ENCODE results near the gene RNASE8.
"Not testable (repeated sequence)": the region's sequence is repeated elsewhere in the genome, so short reads cannot be mapped to it uniquely, and the experiment has no call there.

The RNASE8 gene

GRCh38 chr14:21030531-21030930 lies 27.1 kb upstream of the RNASE8 start:
- no peak for DNase-seq

GRCh38 chr14:21032326-21033132 lies 25.1 kb upstream of the RNASE8 start:
- no peak for DNase-seq

- no peak for DNase-seq
Measured at GRCh38 chr14:21033133-21033698, 24.4 kb upstream of the RNASE8 start.

DNA sequence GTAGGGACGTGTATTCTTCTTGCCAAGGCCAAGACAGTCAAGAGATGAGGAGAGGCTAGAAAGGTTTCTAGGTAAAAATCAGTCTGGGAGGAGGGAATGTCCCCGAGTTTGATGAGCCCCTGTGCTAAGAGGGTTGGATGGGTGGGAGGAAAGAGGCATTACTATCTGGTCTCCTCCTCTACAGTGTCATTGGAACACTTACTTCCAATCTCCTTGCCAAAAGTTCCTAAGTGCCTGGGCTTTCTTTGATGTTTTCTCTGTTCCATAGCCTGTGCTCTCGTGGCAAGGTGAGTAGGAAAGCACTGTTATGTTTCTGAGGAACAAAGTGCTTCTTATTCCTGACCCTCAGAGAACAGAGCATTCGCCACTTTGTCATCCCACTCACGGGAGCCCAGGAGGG lies 22.9 kb upstream of the RNASE8 start, which contains the start of gene RNASE13:
Gene RNASE13 (minus strand): TSS at position 101 of the 400 bp plus-strand sequence. CDS start 519 bp downstream, outside the sequence.
- DNase-seq = no peak

DNA sequence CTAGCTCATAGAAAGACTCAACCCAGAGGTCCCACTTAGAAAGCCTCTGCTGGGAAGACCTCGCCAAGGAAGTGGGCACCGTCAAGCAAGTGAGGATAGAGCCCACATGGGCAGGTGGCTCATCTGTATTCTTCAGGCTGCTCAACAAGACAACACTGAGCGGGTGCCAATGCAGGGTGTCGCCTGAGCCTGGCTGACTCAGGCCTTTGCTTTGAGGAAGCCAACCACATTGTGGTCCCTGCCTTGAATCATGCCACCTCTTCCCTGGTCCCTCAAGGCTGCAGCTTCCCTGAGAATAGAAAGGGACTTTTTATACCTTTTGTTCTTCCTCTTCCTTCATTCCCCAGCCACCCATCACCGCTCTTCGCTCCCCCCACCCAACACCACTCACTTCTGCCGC lies 20.9 kb upstream of the RNASE8 start:
- DNase-seq = no peak

DNA sequence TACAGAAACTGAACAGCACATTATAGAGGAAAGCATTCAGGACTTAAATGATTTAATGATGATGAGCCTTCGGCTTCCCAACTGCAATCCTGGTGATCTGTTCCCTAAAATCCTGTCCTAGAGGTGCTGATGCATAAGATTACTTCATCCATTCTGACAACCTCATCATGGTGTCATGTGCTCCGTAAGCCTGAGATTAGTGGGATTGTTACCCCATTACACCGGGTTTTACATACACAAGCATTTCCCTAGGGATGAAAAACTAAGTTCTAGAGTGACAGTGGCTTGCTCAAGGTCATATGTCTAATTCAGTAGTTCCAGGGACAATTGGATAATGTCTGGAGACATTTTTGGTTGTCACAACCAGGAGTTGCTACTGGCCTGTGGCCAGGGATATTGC lies 20.5 kb upstream of the RNASE8 start:
- DNase-seq = no peak

- no peak for DNase-seq
Measured at GRCh38 chr14:21038441-21039422, 18.9 kb upstream of the RNASE8 start.

- DNase-seq = no peak
Measured at GRCh38 chr14:21039585-21040369, 17.8 kb upstream of the RNASE8 start.

DNA sequence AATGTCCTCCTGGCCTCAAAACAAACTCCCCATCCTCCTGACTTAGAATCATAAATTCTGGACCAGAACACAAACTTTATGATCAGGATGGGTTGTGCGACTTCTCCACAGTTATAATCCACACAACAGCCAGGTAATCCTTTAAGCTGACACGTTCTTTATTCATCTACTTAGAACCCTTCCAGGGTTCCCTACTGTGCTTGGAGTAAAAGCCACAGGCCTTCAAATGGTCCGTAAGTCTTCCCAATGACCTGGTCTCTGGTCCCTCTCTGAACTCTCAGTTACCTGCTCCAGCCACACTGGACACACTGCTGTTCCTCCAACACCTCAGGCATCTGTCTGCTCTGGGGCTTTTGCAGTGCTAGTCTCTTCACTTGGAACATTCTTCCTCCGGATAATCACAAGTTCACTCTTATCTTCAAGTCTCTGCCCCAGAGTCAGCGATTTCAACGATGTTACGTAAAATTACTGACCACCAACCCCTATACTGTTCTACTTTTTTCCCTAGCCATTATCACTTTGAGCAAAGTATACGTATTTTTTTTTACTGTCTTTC lies 17.2 kb upstream of the RNASE8 start:
- no peak for DNase-seq

DNA sequence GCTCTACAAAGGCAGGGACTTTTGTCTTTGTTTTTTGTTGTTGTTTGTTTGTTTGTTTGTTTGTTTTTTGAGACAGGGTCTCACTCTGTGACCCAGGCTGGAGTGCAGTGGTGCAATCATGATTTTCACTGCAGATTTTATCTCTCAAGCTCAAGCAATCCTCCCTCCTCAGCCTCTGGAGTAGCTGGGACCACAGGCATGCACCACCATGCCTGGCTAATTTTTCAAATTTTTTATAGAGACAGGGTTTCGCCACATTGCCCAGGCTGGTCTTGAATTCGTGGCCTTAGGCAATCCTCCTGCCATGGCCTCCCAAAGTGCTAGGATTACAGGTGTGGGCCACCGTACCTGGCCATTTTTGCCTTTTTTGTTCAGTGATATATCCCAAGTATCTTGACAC lies 16.7 kb upstream of the RNASE8 start:
- not testable (repeated sequence) for DNase-seq

DNA sequence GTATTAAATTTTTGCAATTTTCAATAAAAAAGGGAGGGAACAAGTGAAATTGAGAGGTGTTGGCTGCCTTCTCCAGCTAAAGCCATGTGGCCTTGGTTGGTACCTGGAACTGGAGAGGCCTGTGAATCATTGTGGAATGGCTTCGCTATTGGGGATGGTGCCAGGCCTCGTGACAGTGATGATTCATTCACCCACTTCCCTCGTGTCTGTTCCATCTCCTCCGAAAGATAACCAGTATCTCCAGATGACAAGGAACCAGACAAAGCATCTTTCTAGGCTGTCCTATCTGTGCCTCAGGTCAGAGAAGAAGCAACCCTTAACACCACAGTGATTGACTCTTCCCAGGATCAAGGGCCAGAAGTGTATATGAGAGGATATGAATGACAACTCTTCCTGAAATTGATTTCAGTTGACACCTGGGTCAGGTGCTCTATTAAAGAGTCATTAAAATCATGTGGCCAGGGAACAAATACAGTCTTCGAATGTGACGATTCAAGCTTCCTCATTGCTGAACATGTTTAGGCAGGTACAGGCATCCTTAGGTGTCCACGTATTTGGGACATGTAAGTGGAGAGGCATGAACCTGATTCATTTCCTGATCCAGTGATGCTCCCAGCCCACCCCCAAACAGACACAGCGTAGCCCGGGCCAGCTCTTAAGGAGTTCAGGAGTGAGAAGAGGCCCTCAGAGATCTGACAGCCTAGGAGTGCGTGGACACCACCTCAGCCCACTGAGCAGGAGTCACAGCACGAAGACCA lies 15.8 kb upstream of the RNASE8 start, which contains the start of gene RNASE7:
Gene RNASE7 (plus strand): TSS at position 687 of the 758 bp plus-strand sequence. CDS start 631 bp downstream, outside the sequence.
- DNase-seq = no peak

DNA sequence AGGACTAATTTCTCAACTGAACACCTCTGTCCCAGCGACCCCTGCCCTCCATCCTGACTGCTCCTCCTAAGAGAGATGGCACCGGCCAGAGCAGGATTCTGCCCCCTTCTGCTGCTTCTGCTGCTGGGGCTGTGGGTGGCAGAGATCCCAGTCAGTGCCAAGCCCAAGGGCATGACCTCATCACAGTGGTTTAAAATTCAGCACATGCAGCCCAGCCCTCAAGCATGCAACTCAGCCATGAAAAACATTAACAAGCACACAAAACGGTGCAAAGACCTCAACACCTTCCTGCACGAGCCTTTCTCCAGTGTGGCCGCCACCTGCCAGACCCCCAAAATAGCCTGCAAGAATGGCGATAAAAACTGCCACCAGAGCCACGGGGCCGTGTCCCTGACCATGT lies 14.7 kb upstream of the RNASE8 start:
- no peak for DNase-seq

GRCh38 chr14:21043387-21043973 lies 14.1 kb upstream of the RNASE8 start:
- no peak for DNase-seq

GRCh38 chr14:21043974-21044618 lies 13.5 kb upstream of the RNASE8 start:
- DNase-seq = no peak

DNA sequence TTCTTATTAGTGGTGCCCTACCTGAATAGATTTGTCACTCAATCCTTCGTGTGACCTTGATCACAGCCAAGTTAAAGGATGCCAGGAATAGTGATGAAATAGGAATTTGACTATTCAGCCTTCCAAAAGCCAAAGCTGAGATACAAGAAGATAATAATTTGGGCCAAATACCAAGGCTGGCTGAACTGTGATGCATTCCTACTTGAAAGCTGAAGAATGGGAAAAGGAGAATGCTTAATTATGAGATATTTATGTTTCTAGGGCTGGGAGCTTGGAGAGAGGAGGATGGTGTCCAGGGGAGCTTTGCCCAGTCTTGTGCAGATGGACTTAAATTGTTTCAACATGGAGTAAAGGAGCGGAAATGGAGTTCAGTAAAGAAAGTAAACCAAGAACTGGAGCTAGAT lies 10.2 kb upstream of the RNASE8 start:
- DNase-seq = no peak

GRCh38 chr14:21048638-21049037 lies 9.0 kb upstream of the RNASE8 start:
- DNase-seq = no peak

DNA sequence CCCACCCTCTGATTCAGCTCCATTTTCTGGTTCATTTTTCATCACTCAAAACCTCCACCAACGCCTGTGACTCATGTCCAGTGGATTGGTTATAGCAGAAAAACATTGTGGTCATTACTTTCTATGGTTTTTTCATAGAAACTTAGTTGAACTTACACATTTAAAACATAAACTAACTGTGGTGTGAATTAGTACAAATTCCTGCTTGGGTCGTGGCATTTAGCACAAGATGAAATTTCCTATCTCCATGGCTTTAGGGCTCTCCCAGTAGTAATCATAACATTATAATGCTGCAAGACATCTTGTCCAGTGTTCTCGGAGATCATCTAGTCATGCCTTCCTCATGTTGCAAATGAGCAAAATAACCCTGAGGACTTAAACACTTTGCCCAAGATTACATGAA lies 8.3 kb upstream of the RNASE8 start:
- no peak for DNase-seq

DNA sequence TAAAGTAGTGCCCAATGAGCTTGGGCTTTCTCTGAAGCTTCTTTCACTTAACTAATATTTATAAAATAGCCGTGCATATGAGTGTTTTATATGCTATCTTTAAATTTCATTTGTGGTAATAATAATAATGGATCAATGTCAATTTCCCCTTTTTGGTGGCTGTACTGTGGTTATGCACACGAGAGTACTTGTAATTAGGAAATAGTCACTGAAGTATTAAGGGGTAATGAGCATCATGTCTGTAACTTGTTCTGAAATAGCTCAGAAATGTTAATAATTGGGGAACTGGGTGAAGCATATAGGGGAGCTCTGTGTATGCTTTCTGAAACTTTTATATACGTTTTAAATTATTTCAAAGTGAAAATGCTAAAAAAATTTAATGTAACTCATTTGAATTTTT lies 7.0 kb upstream of the RNASE8 start:
- no peak for DNase-seq

- DNase-seq = no peak
Measured at GRCh38 chr14:21053184-21054122, 4.2 kb upstream of the RNASE8 start.
